ENCODE results near the gene FSTL4. TPM values are rescaled to one million over a fixed set of nuclear protein-coding genes. Genes with fewer than 3 reads are reported as not detected.

Gene FSTL4
- total and polyA plus RNA-seq, 2 donors from 2014 or later: 0.09 to 4.0 TPM

- no peak for DNase-seq
- intact Hi-C loops (cut with DNase I): no loop called here
- H3K4me3 ChIP-seq (ENCODE audit: low read length in 3 of 3): no peak overlapping the region
- no peaks in the 10 kb centered on the region for H3K27me3 ChIP-seq (ENCODE audit: control insufficient read depth, insufficient read depth, low read length)
- H3K9me3 ChIP-seq (ENCODE audit: control insufficient read depth in 2 of 3, insufficient read depth in 1 of 3, low read length in 3 of 3): no peaks in the 10 kb centered on the region
- no peaks in the 10 kb centered on the region for H3K4me1 ChIP-seq (ENCODE audit: control insufficient read depth in 2 of 3, insufficient read depth in 2 of 3, low read depth in 1 of 3, low read length in 3 of 3)
- no peak overlapping the region for H3K27ac ChIP-seq (ENCODE audit: low read depth in 2 of 2, low read length in 2 of 2)
- no peak overlapping the region for H3K9ac ChIP-seq (ENCODE audit: low read length in 3 of 3)
- TF ChIP-seq CTCF (IDR thresholded peaks at IDR 0.05; ENCODE audit: borderline replicate concordance, extremely low read depth, insufficient read depth): no peak
- no peaks in the 10 kb centered on the region for H3K36me3 ChIP-seq (ENCODE audit: control insufficient read depth in 2 of 3, insufficient read depth in 3 of 3, low read length in 3 of 3)
- no peak for FAIRE-seq
These were observed 354.4 kb downstream of the FSTL4 start for GRCh38 chr5:133257977-133258376.

GRCh38 chr5:133256276-133256675, 356.1 kb downstream of the FSTL4 start:
- DNase-seq: no peak
- H3K9me3 ChIP-seq (ENCODE audit: control insufficient read depth in 2 of 3, insufficient read depth in 1 of 3, low read length in 3 of 3): no peaks in the 10 kb centered on the region
- H3K4me3 ChIP-seq (ENCODE audit: low read length in 3 of 3): no peak overlapping the region
- no peaks in the 10 kb centered on the region for H3K27me3 ChIP-seq (ENCODE audit: control insufficient read depth, insufficient read depth, low read length)
- peaks cover 0 to 7% (median 2%) of the 10 kb centered on the region in 3 donors for H3K4me1 ChIP-seq (ENCODE audit: control insufficient read depth in 2 of 3, insufficient read depth in 2 of 3, low read depth in 1 of 3, low read length in 3 of 3)
- H3K36me3 ChIP-seq (ENCODE audit: control insufficient read depth in 2 of 3, insufficient read depth in 3 of 3, low read length in 3 of 3): no peaks in the 10 kb centered on the region
- TF ChIP-seq CTCF (IDR thresholded peaks at IDR 0.05; ENCODE audit: borderline replicate concordance, extremely low read depth, insufficient read depth): no peak
- intact Hi-C loops (cut with DNase I): no loop called here
- no peak overlapping the region for H3K9ac ChIP-seq (ENCODE audit: low read length in 3 of 3)
- no peak overlapping the region for H3K27ac ChIP-seq (ENCODE audit: low read depth in 2 of 2, low read length in 2 of 2)
- FAIRE-seq: no peak

GRCh38 chr5:133254803-133255202, 357.5 kb downstream of the FSTL4 start:
- Histone ChIP-seq H3K27ac (ENCODE audit: low read depth in 2 of 2, low read length in 2 of 2) (no peak overlapping the region), H3K4me3 (ENCODE audit: low read length in 3 of 3) (no peak overlapping the region), H3K9ac (ENCODE audit: low read length in 3 of 3) (no peak overlapping the region), H3K36me3 (ENCODE audit: control insufficient read depth in 2 of 3, insufficient read depth in 3 of 3, low read length in 3 of 3) (no peaks in the 10 kb centered on the region), H3K9me3 (ENCODE audit: control insufficient read depth in 2 of 3, insufficient read depth in 1 of 3, low read length in 3 of 3) (no peaks in the 10 kb centered on the region), H3K4me1 (ENCODE audit: control insufficient read depth in 2 of 3, insufficient read depth in 2 of 3, low read depth in 1 of 3, low read length in 3 of 3) (peaks cover 0 to 7% (median 5%) of the 10 kb centered on the region in 3 donors), H3K27me3 (ENCODE audit: control insufficient read depth, insufficient read depth, low read length) (no peaks in the 10 kb centered on the region)
- DNase-seq (no peak), FAIRE-seq (no peak)
- intact Hi-C loops (cut with DNase I): no loop called here
- no peak for TF ChIP-seq CTCF (IDR thresholded peaks at IDR 0.05; ENCODE audit: borderline replicate concordance, extremely low read depth, insufficient read depth)

GRCh38 chr5:133253671-133254070, 358.7 kb downstream of the FSTL4 start:
- Histone ChIP-seq H3K4me1 (ENCODE audit: control insufficient read depth in 2 of 3, insufficient read depth in 2 of 3, low read depth in 1 of 3, low read length in 3 of 3) (peaks cover 0 to 7% (median 7%) of the 10 kb centered on the region in 3 donors), H3K4me3 (ENCODE audit: low read length in 3 of 3) (no peak overlapping the region), H3K36me3 (ENCODE audit: control insufficient read depth in 2 of 3, insufficient read depth in 3 of 3, low read length in 3 of 3) (no peaks in the 10 kb centered on the region), H3K9me3 (ENCODE audit: control insufficient read depth in 2 of 3, insufficient read depth in 1 of 3, low read length in 3 of 3) (no peaks in the 10 kb centered on the region), H3K9ac (ENCODE audit: low read length in 3 of 3) (no peak overlapping the region), H3K27ac (ENCODE audit: low read depth in 2 of 2, low read length in 2 of 2) (no peak overlapping the region), H3K27me3 (ENCODE audit: control insufficient read depth, insufficient read depth, low read length) (no peaks in the 10 kb centered on the region)
- FAIRE-seq (no peak), DNase-seq (no peak)
- no peak for TF ChIP-seq CTCF (IDR thresholded peaks at IDR 0.05; ENCODE audit: borderline replicate concordance, extremely low read depth, insufficient read depth)
- intact Hi-C loops (cut with DNase I): no loop called here
